Right lobe of liver (tissue), 4 donors: ENCODE results near the gene ABCA6.

Experiments
- POLR2A ChIP-seq: fragments of 450-650 bp; IDR thresholded peaks from one replicate; pipeline ENCODE4 v1.6.1; 2017; ENCODE audit warnings: antibody characterized with exemption, mild to moderate bottlenecking
- TF ChIP-seq, protein P1 (sequence below), 4 donors: fragments of 200-600 bp in 3 of 4; fragments of 450-650 bp in 1 of 4; IDR thresholded peaks; one replicate each; pipeline versions ENCODE4 v1.5.1 to v1.8.0; 2016 to 2022; ENCODE audit warnings: antibody characterized with exemption in 4 of 4, mild to moderate bottlenecking in 2 of 4
- donor health status: DM: no; HTN: no; CAD: no.
- donor health status: DM: no; HTN: no; CAD: no.
- donor health status: DM: no; HTN: yes; CAD: no.

- TF ChIP-seq, protein P1, sequence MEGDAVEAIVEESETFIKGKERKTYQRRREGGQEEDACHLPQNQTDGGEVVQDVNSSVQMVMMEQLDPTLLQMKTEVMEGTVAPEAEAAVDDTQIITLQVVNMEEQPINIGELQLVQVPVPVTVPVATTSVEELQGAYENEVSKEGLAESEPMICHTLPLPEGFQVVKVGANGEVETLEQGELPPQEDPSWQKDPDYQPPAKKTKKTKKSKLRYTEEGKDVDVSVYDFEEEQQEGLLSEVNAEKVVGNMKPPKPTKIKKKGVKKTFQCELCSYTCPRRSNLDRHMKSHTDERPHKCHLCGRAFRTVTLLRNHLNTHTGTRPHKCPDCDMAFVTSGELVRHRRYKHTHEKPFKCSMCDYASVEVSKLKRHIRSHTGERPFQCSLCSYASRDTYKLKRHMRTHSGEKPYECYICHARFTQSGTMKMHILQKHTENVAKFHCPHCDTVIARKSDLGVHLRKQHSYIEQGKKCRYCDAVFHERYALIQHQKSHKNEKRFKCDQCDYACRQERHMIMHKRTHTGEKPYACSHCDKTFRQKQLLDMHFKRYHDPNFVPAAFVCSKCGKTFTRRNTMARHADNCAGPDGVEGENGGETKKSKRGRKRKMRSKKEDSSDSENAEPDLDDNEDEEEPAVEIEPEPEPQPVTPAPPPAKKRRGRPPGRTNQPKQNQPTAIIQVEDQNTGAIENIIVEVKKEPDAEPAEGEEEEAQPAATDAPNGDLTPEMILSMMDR (IDR thresholded peaks at IDR 0.05): no peak
- no peak for TF ChIP-seq POLR2A
These were observed 94.1 kb downstream of the ABCA6 start for GRCh38 chr17:69047368-69048263.
